SH-SY5Y (cell line): ENCODE data around the gene RPS8.

ENCODE experiments used
- GATA2 ChIP-seq: IDR thresholded peaks from 2 replicates; pipeline ENCODE4 v1.6.1; 2011; ENCODE audit warnings: mild to moderate bottlenecking, low read depth, low read length
- GATA3 ChIP-seq: IDR thresholded peaks from 2 replicates; pipeline ENCODE4 v1.6.1; 2011; ENCODE audit warnings: low read depth, mild to moderate bottlenecking, low read length, moderate library complexity

RPS8 gene

DNA sequence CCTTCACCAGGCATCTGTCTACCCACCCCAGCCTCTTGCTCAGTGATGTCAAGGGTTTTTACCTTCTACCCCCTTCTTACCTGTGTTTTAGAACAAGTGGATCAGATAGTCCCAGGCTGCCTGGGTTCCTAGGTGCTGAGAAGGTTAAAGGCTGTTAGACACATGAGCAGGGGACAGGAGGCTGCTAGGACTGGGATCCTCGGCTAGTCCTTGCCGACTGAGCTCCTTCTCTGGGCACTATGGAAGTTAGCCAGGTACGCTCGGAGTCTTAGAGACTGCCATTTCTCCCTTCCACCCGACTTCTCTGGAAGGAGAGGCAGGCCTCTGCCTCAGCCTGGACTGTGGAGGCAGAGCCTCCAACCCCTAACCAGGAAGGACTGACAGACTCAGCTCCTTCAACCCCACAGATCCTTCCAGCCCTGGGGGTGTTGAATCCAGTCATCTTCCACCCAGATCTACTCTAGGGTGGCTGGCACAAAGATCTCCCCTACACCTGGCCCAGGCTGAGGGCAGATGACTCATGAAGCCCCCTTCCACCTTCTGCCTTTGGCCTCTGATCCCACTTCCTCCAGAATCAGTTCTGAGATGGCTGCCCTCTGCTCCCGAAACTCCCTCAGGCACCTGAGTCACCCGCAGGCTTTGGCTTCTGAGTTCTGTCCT is 31.5 kb downstream of the RPS8 start, which contains the start of gene DYNLT4:
Gene DYNLT4 (minus strand): TSS at position 648 of the 660 bp plus-strand sequence. CDS start 683 bp downstream, outside the sequence.
- TF ChIP-seq GATA3 (no peak), GATA2 (no peak)

DNA sequence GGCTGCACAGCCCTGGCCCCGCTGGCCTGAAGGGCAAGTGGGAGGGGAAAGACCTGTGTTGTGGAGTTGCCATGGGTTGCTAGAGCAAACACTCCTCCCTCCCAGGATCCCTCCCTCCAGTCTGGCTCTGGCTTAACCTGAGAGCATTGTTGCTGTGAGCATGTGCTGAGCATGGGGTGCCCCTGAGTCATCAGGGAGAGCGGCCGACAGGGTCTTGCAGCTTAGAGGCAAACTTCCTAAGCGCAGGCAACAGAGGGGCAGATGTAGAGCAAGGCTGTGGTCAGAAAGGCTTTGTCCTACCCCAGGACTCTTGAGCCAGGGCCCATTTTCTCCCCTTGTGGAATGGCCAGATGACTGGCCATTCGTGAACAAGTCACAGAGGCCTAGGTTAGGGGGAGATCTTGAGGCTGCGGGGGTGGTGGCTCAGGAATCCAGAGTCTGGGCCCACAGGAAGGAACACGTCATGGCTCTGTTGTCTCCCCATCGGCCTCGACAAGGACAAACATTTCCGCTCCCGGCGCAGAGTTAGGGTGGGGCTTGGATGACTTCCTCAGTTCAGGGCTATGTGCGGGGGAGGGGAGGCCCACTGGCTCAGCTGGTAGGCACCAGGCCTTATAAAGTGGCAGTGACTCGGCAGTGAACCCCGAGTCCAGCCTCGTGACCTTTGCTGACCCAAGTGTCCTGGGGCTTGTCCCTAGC is 32.2 kb downstream of the RPS8 start:
- TF ChIP-seq GATA2 = no peak

DNA sequence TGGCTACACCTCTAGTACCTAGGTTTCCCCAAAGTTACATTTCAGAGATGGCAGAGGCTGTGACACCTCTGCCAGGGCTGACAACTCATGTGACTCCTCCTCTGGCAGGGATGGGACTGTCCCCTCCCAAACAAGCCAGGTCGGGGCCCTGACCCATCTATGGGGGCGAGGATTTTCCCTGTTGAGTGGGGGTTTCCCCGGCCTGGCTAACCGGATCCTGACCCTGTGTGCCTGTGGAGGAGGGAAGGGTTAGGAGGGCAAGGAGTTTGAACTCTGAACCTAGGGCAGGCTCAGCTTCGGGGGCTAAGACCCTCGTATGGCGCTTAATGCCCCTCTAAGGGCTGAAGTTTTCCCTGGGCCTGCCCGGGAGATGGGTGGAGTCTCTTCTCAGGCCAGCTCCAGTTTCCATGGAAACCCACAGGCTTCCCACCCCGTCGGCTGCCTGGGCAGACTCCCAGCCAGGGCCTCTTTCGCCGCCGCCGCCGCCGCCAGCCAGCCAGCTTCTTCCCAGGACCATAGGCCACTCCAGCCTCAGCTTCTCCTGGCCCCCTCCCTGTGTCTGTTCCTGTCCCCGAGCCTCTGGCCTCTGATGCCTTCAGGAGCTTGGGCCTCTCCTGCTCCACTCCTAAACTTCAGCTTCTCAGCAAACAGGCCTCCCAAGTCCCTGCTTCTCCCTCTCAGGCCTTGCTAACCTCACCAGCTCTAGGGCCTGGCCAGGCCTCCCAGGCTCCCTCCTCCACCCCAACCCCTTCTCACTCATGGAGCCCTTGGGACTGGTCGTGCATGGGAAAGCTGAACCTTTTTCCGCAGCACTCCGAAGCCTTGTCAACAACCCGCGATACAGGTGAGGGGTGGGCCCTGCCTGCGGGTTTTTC is 33.0 kb downstream of the RPS8 start, which contains the start of gene BTBD19:
Gene BTBD19 (plus strand): TSS at position 461 of the 875 bp plus-strand sequence. CDS start 298 bp downstream, at position 759.
- no peak for TF ChIP-seq GATA3
- TF ChIP-seq GATA2 = no peak

DNA sequence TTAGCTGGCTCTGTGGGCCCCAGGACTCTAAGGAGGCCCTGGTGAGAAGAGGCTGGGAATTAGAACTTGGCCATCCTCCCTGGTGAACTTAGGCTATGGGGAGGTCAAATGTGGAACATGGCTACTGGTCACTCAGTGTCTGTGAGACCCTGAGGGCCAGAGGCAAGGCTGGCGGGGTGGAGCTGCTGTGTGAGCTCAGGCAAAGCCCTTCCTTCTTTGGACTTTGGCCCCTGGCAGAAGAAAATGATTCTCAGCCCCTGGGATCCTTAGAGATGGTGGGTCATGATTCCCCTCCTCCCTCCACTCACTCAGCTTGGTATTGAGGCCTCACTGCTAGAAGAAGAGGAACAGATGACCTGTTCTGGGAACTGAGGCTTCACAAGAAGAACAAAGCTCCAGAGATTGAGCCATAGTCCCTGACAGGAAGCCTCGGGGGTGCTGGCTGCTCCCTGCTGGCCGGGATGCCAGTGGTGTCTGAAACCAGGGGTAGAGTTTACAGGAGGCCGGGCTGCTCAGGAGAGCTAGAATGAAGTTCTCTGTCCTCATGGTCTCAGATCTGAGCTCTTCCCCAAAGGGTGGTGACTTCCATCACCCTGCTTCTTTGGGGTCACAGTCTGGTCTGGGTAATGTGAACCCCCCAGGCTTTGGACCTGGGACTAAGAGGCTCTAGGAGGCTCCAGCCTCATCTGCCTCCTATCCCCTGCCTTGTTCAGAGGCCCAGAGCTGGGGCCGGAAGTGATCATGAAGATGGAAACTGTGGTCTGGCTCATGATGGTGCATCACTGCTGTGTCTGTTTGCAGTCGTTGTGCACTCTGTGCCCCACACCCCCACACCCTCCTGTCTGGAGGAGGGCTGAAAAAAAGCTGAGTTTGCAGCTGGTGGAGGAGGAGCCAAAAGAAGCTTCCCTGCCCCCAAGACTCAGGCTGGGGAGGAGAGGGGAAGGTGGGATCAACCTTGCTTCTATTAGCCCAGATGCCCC is 33.9 kb downstream of the RPS8 start:
- no peak for TF ChIP-seq GATA2
- no peak for TF ChIP-seq GATA3

DNA sequence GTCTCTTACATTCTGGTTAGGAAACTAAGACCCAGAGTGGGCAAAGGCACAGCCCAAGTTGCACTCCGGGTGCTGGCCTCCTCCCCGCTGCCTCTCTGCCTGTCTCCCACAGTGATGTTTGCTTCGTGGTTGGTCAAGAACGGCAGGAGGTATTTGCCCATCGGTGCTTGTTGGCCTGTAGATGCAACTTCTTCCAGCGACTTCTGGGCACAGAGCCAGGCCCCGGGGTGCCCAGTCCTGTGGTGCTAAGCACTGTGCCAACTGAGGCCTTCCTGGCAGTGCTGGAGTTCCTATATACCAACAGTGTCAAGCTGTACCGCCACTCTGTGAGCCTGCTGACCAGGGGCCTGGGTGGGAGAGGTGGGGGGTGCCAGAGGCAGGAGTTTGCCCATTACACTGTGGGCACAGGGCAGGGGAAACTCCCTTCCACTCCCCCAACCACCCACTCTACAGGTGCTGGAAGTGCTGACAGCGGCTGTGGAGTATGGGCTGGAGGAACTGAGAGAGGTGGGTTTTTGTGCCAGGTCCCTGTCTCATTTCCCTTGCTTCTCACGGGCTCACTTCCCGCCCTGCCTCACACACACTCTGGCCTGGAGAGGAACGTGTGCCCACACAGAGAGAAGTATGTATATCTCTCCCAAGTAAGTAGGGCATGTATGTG is 34.9 kb downstream of the RPS8 start:
- TF ChIP-seq GATA2 (no peak), GATA3 (no peak)

DNA sequence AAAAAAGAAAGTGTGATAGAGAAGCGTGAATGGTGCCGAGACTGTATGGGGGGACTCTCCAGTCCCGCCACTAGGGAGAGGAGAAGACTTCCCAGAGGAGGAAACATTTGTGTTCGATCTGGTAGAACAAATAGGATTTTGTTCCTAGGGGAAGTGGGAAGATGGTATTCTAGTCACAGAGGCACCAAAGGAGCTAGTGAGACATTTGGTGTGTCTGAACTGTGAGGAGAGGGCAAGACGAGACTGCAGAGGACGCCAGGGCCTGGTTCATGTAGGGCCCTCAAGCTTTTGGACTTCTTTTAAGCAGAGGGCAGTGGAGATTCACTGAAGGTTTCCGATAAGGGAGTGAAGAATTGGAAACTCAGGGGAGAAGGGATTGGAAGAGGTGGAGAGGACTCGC is 35.9 kb downstream of the RPS8 start:
- TF ChIP-seq GATA3 (no peak), GATA2 (no peak)

DNA sequence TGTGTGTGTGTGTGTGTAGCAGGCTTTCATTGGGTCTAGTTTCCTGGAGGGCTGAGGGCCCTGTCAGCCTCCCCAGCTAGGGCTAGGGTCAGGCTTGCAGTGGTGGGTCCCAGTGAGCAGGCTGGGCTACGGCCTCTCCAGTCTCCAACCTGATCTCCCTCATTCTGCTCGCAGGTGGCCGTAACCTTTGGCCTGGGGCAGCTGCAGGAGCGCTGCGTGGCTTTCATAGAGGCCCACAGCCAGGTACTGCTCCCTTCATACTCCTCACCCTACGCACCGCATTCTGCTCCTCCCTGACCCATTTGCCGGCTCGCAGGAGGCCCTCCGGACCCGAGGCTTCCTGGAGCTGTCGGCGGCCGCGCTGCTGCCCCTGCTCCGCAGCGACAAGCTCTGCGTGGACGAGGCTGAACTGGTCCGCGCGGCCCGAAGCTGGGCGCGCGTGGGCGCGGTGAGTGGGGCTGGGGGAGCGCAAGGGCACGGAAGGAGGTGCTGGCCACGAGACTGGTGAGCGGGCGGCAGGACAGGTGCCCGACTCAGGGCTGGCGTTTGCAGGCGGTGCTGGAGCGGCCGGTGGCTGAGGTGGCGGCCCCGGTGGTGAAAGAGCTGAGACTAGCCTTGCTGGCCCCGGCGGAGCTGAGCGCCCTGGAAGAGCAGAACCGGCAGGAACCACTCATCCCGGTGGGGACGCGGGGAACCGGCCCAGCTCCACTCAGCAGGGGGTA is 37.6 kb downstream of the RPS8 start:
- no peak for TF ChIP-seq GATA3
- TF ChIP-seq GATA2 = no peak

DNA sequence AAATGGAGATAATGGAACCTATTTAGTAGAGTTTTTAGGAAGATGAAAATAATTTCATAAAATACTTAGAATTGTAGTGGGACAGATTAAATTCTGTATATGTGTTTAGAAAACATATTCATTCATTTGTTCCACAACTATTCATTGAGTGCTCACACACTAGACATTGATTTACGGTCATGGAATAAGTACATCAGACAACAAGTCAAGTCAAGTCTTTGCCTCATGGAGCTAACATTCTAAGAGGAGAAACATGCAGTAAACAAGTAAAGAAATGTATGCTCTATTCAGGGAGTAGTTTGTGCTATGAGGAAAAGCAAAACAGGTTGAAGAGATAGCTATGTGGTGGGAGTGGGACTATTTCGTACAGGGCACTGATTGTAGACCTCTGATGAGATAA is 42.0 kb downstream of the RPS8 start:
- no peak for TF ChIP-seq GATA3
- no peak for TF ChIP-seq GATA2

DNA sequence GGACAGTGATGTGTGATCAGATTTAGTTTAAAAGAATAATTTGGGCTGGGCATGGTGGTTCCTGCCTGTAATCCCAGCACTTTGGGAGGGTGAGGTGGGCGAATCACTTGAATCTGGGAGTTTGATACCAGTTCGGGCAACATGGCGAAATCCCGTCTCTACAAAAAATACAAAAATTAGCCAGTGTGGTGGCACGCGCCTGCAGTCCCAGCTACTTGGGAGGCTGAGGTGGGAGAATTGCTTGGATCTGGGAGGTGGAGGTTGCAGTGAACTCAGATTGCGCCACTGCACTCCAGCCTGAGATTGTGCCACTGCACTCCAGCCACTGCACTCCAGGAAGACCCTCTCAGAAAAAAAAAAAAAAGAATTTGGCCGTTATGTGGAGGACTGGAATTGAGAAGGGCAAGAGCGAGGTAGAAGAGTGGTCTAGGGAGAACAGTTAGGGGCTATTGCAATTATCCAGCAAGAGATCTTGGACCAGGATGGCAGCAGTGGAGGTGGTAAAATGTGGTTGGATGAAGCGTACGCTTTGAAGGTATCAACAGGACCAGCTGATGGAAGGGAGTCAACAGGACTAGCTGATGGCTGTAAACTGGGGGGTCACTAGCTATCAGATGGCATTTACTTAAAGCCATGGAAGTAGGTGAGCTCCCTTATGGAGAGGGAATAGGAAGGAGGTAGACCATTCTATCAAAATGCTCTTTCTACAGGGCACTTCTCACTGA is 42.6 kb downstream of the RPS8 start:
- TF ChIP-seq GATA2 = no peak
- TF ChIP-seq GATA3 = no peak

DNA sequence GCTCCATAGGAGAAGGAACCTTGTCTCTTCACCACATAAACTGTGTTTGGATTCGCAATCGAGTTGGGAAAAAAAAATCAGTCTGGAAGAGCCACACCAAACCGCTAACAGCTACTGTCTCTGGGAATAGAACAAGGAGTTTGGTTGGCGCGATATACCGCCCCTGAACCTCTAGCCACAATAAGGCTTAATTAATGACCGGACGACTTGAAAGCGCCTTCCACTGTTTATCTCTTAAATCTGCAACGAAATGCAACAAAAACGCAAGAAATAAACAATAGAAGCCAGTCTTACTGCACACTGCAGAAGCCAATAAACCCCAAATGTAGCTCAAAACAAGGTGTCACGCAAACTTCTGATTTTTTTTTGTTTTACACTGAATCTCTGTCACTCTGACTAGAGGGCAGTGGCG is 43.9 kb downstream of the RPS8 start:
- TF ChIP-seq GATA3 (no peak), GATA2 (no peak)

DNA sequence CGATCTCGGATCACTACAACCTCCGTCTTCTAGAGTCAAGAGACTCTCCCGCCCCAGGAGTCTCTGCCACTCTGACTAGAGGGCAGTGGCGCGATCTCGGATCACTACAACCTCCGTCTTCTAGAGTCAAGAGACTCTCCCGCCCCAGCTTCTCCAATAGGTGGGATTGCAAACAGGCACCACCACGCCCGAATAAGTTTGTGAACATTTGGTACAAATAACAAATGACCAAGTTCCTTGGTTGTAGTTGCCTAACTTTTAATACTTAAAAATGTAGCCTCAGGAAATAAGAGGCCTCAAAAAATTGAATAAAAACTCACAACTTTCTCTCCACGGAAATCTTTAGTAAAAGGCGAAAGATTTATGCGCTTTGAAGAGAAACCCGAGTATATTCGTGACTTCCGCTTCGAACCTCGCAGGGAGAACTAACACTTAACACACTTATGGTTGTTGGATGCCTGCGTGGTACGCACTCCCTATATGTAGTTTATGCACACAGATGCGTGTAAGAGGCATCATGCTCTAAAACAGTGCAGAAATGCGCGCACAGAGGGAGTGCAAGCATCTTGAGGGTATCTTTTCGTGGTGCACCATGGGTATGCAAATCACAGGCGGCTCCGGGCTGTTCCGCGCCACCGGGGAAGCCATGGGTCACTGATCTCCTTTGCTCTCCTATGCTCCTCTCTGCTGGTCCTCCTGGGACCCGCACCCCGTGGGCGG is 44.4 kb downstream of the RPS8 start:
- no peak for TF ChIP-seq GATA2
- no peak for TF ChIP-seq GATA3
